Left ventricle myocardium inferior (tissue), 1 donor: ENCODE results near the gene CD72. TPM values are rescaled to one million over a fixed set of nuclear protein-coding genes. Genes with fewer than 3 reads are reported as not detected.

Experiments
- DNase-seq: peaks from one replicate; pipeline ENCODE4 v3.0.0-alpha.2; 2020
- H3K27ac ChIP-seq: fragments of 200-600 bp; replicated peaks from 2 replicates; pipeline ENCODE4 v1.8.0; 2021
- H3K27me3 ChIP-seq: fragments of 200-600 bp; 2 replicates; pipeline ENCODE4 v1.8.0; 2021; ENCODE audit warnings: low read depth
- H3K36me3 ChIP-seq: fragments of 200-600 bp; 2 replicates; pipeline ENCODE4 v1.8.0; 2021
- H3K4me1 ChIP-seq: fragments of 200-600 bp; 2 replicates; pipeline ENCODE4 v1.8.0; 2021
- H3K4me3 ChIP-seq: fragments of 200-600 bp; 2 replicates; pipeline ENCODE4 v1.8.0; 2021; ENCODE audit warnings: mild to moderate bottlenecking, moderate library complexity
- H3K9me3 ChIP-seq: fragments of 200-600 bp; replicated peaks from 2 replicates; pipeline ENCODE4 v1.8.0; 2021
- intact Hi-C: fragments of 100-400 bp; cut with micrococcal nuclease; formaldehyde crosslinking; loops from one replicate; pipeline ENCODE4 v1.11.0; 2022
- long read RNA-seq: library from polyadenylated mRNA; unstranded; transcript quantifications from one replicate; pipeline ENCODE4 v2.0.0, GENCODE V29; 2021
- total RNA-seq: library from RNA; stranded (reverse); fragmentation: NEBNext Ultra II Directional; extraction: Animal tissue kit (Norgen Biotek cat#: 25700); gene quantifications from one replicate; pipeline ENCODE4 v1.2.1, GENCODE V29; 2021
- TF ChIP-seq, protein P1 (sequence below): fragments of 200-600 bp; IDR thresholded peaks from 2 replicates; pipeline ENCODE4 v1.8.0; 2021; ENCODE audit warnings: antibody characterized with exemption, mild to moderate bottlenecking, borderline replicate concordance
- donor health status: DM: no; HTN: yes; CAD: no; lungs with severe emphysema.

Gene CD72, protein sequence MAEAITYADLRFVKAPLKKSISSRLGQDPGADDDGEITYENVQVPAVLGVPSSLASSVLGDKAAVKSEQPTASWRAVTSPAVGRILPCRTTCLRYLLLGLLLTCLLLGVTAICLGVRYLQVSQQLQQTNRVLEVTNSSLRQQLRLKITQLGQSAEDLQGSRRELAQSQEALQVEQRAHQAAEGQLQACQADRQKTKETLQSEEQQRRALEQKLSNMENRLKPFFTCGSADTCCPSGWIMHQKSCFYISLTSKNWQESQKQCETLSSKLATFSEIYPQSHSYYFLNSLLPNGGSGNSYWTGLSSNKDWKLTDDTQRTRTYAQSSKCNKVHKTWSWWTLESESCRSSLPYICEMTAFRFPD
- 0.63 TPM for total RNA-seq
- long read RNA-seq, partial matches to known transcripts = 0 of 1 reads
- long read RNA-seq, other reads (novel, unspliced or antisense) = 1 of 1 reads

DNA sequence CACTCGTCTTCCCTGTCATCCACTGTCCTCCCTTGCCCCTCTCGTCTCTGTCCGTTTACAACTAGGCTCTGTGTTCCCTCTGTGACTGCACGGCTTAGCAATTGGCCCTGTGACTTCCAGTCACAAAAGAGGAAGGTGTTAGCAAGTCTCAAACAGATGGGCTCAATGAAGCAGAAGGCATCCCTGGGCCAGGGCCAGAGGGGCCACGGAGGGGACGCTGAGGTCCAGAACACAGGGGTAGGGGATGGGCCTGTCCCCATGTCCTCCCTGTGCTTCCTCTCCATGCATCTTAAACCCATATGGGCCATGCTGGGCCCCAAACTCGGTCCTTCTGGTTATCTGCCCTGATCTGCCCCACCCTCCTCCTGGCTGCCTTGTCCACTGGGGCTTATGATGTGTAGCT is at the start of gene CD72:
Gene CD72, minus strand, starts transcription at position 89 of the 403 bp plus-strand sequence. CDS start 110 bp downstream, outside the sequence.
- H3K36me3 ChIP-seq = no peaks in the 10 kb centered on the region
- peak within 1 kb of the TSS; percentile 64 for H3K4me3 ChIP-seq
- TF ChIP-seq, protein P1, sequence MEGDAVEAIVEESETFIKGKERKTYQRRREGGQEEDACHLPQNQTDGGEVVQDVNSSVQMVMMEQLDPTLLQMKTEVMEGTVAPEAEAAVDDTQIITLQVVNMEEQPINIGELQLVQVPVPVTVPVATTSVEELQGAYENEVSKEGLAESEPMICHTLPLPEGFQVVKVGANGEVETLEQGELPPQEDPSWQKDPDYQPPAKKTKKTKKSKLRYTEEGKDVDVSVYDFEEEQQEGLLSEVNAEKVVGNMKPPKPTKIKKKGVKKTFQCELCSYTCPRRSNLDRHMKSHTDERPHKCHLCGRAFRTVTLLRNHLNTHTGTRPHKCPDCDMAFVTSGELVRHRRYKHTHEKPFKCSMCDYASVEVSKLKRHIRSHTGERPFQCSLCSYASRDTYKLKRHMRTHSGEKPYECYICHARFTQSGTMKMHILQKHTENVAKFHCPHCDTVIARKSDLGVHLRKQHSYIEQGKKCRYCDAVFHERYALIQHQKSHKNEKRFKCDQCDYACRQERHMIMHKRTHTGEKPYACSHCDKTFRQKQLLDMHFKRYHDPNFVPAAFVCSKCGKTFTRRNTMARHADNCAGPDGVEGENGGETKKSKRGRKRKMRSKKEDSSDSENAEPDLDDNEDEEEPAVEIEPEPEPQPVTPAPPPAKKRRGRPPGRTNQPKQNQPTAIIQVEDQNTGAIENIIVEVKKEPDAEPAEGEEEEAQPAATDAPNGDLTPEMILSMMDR = no peak
- H3K4me1 ChIP-seq = peaks cover 12% of the 10 kb centered on the region
- intact Hi-C loops = no loop called here
- no peak for DNase-seq
- H3K9me3 ChIP-seq = no peaks in the 10 kb centered on the region
- H3K27me3 ChIP-seq = peaks cover 25% of the 10 kb centered on the region
- H3K27ac ChIP-seq = no peak within 1 kb of the TSS

DNA sequence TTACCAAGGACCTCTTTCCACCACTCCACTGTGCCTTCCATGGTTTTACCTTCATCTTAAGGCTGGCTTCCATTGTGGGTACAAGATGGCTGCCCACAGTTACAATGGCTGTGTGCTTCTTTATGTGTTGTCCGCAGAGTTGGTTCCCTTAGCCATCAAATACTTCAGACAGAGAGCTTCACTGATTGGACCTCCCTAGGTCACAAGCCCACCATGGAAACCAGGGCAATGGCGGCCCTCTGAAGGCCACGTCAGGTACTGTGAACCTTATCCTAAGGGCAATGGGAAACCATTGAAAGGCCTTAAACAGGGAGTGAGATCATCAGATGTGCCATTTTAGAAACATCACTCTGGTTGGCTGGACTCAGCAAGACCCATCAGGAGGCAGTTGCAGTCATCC is 49.7 kb upstream of the CD72 start:
- Histone ChIP-seq H3K27ac (no peak overlapping the region), H3K9me3 (no peaks in the 10 kb centered on the region), H3K4me3 (no peak overlapping the region), H3K27me3 (no peaks in the 10 kb centered on the region), H3K36me3 (no peaks in the 10 kb centered on the region), H3K4me1 (peaks cover 20% of the 10 kb centered on the region)
- DNase-seq = no peak
- TF ChIP-seq, protein P1 = no peak
- intact Hi-C loops = no loop called here

DNA sequence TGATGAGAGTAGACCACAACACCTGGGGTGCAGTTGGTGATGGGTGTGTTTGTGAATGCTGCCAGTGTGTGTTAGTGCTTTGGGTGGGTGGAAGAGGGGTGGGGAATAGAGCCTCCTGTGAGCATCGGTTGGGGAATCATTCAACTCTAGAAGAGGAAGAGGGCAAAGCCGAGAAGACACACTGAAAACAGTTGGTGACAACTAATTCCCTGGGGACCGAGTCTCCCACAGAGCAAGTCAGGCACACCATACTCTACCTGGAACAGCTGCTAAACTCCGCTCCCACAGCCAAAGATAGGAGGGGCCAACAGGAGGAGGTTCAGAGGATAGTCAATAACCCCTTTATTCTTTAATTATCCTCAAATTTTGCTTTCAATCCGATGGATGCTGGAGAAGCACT is 48.3 kb upstream of the CD72 start:
- Histone ChIP-seq H3K4me1 (peaks cover 23% of the 10 kb centered on the region), H3K4me3 (no peak overlapping the region), H3K36me3 (no peaks in the 10 kb centered on the region), H3K27ac (no peak overlapping the region), H3K9me3 (no peaks in the 10 kb centered on the region), H3K27me3 (no peaks in the 10 kb centered on the region)
- TF ChIP-seq, protein P1 = no peak
- intact Hi-C loops = no loop called here
- DNase-seq = no peak

DNA sequence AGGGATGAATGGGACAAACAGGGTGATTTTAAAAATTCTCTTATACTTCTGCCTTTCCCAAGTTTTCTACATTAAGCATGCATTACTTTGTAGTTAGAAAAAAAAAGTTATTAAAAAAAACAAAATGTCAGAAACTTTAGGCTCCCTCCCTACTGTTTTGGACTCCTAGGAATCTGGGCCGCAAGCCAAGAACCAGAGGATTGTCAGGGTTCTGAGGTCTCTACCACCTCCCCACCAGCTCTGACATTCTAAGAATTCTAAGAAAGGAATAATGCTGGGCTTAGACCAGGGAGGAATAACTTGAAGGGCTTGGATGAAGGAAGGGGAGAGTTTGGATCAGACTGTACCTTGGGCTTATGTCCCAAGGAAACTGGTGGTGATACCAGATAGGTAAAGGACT is 47.8 kb upstream of the CD72 start:
- no peak overlapping the region for H3K27ac ChIP-seq
- TF ChIP-seq, protein P1 = no peak
- intact Hi-C loops = no loop called here

DNA sequence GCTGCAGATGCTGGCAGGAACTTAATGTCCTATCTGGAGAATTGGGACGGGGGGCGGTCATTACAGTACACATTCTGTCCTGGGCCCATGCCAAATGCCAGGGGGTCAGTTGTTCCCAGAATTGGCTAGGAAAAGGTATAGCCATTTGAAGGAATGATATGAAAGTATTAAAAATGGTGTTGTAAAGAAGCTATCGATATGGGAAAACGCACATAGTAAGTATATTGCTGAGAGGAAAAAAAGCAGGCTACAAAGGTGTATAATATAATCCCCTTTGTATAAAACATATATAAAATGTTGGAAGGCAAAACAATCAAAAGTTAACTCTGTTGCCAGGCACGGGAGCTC is 47.2 kb upstream of the CD72 start:
- peaks cover 34% of the 10 kb centered on the region for H3K4me1 ChIP-seq
- H3K9me3 ChIP-seq = no peaks in the 10 kb centered on the region
- H3K27me3 ChIP-seq = no peaks in the 10 kb centered on the region
- DNase-seq = no peak
- H3K4me3 ChIP-seq = peak overlapping the region; percentile 69
- H3K27ac ChIP-seq = peak overlapping the region; percentile 67
- TF ChIP-seq, protein P1 = no peak
- peaks cover 9% of the 10 kb centered on the region for H3K36me3 ChIP-seq
- intact Hi-C loops = no loop called here

More for the DNA sequence above, 47.8 kb upstream of the CD72 start:
- H3K4me1 ChIP-seq = peaks cover 28% of the 10 kb centered on the region
- H3K4me3 ChIP-seq = no peak overlapping the region
- DNase-seq = no peak
- no peaks in the 10 kb centered on the region for H3K27me3 ChIP-seq
- peaks cover 4% of the 10 kb centered on the region for H3K36me3 ChIP-seq
- H3K9me3 ChIP-seq = no peaks in the 10 kb centered on the region
